HepG2 (cell line): Measurements from ENCODE around the gene ZFYVE21. TPM values are rescaled to one million over a fixed set of nuclear protein-coding genes. Genes with fewer than 3 reads are reported as not detected.

ENCODE experiments used
- ATAC-seq: fragments of 200-7000 bp; cut with Tn5 transposase; 3 replicates; pipeline ENCODE4 v1.9.1; 2020; ENCODE audit warnings: mild to moderate bottlenecking, moderate library complexity
- BruUV-seq: library from RNA; stranded (reverse); fragments of 400-500 nt; replicated peaks from 2 replicates; lab custom pipeline; 2021; lab: Mats Ljungman, UMichigan
- CTCF ChIA-PET: fragments of 300-600 bp; formaldehyde crosslinking; extraction: SDS; loops from one replicate; lab custom pipeline; 2021; ENCODE audit warnings: low total read pairs, inconsistent platforms, low intra/inter-chr PET ratio; lab: Yijun Ruan, JAX
- POLR2A ChIA-PET: fragments of 350-600 bp; sonication (Branson Sonifier 250); formaldehyde crosslinking; loops from one replicate; lab custom pipeline; 2020; ENCODE audit warnings: antibody characterized with exemption, inconsistent platforms; lab: Yijun Ruan, JAX
- DNase-seq: peaks from one replicate; pipeline ENCODE4 v3.0.0-alpha.2; 2015; ENCODE audit warnings: low spot score
- FAIRE-seq: peaks from 3 replicates; lab custom pipeline; 2011; peaks lifted over from hg19 to GRCh38; lab: Jason Lieb, UNC
- H2AFZ ChIP-seq: one replicate; pipeline ENCODE4 v1.6.1; 2011; ENCODE audit warnings: low read length, inconsistent platforms
- H3K27ac ChIP-seq: fragments of 300-600 bp; 3 replicates; pipeline ENCODE4 v1.8.0; 2011; ENCODE audit warnings: mixed run types, mild to moderate bottlenecking, mixed read lengths, low read length, inconsistent platforms; ENCODE audit not compliant: insufficient read depth; ENCODE audit errors: extremely low read length
- H3K27me3 ChIP-seq, 2 experiments: fragments of 200-600 bp in 1 of 2; 2 replicates in 1 of 2; 3 replicates in 1 of 2; pipeline versions ENCODE4 v1.6.0 to v1.8.0; 2011; ENCODE audit warnings: low read length in 2 of 2, mild to moderate bottlenecking in 2 of 2, moderate library complexity in 2 of 2, inconsistent platforms in 1 of 2; ENCODE audit not compliant: insufficient read depth in 2 of 2, control insufficient read depth in 1 of 2
- H3K36me3 ChIP-seq, 2 experiments: fragments of 200-600 bp in 1 of 2; replicated peaks in 1 of 2; 2 replicates in 1 of 2; 3 replicates in 1 of 2; pipeline versions ENCODE4 v1.5.1 to v1.8.0; 2011; ENCODE audit warnings: low read length in 2 of 2, inconsistent platforms in 1 of 2; ENCODE audit not compliant: insufficient read depth in 2 of 2, control insufficient read depth in 1 of 2
- H3K4me1 ChIP-seq: 2 replicates; pipeline ENCODE4 v1.5.1; 2012; ENCODE audit warnings: low read length, inconsistent platforms; ENCODE audit not compliant: insufficient read depth
- H3K4me2 ChIP-seq: 2 replicates; pipeline ENCODE4 v1.6.0; 2011; ENCODE audit warnings: low read depth, low read length, inconsistent platforms
- H3K4me3 ChIP-seq, 3 experiments: fragments of 200-600 bp in 1 of 3; sonication (generic), shearing (Covaris generic) in 1 of 3; replicated peaks in 1 of 3; 2 replicates each; pipeline ENCODE4 v1.5.1; 2011 to 2016; ENCODE audit warnings: low read length in 3 of 3, inconsistent platforms in 2 of 3, low read depth in 2 of 3, mild to moderate bottlenecking in 2 of 3, control low read depth in 1 of 3, mixed read lengths in 1 of 3; ENCODE audit not compliant: insufficient read depth in 1 of 3
- H3K79me2 ChIP-seq: one replicate; pipeline ENCODE4 v1.6.1; 2011; ENCODE audit warnings: low read length, inconsistent platforms; ENCODE audit not compliant: insufficient read depth
- H3K9ac ChIP-seq: 2 replicates; pipeline ENCODE4 v1.6.0; 2011; ENCODE audit warnings: mild to moderate bottlenecking, low read depth, low read length, inconsistent platforms; ENCODE audit not compliant: insufficient read depth
- H3K9me3 ChIP-seq: 2 replicates; pipeline ENCODE4 v1.5.1; 2012; ENCODE audit warnings: mild to moderate bottlenecking, low read length
- H4K20me1 ChIP-seq: 2 replicates; pipeline ENCODE4 v1.6.0; 2011; ENCODE audit warnings: inconsistent platforms, mild to moderate bottlenecking, low read length, moderate library complexity; ENCODE audit not compliant: insufficient read depth
- ADNP ChIP-seq: sonication (generic); formaldehyde crosslinking; IDR thresholded peaks from 2 replicates; pipeline ENCODE4 v1.4.0; 2020; ENCODE audit warnings: missing genetic modification reagents
- ATM ChIP-seq: fragments of 450-650 bp; IDR thresholded peaks from 2 replicates; pipeline ENCODE4 v1.7.1; 2017; ENCODE audit warnings: mild to moderate bottlenecking, borderline replicate concordance
- HMG20B ChIP-seq: conservative IDR thresholded peaks from 2 replicates; pipeline ENCODE4 v1.6.1; 2016; ENCODE audit warnings: missing genetic modification reagents, missing compliant biosample characterization
- HNRNPL ChIP-seq: fragments of 200-400 bp; formaldehyde crosslinking; IDR thresholded peaks from 2 replicates; pipeline ENCODE4 v1.6.1; 2017; ENCODE audit warnings: mild to moderate bottlenecking, low read depth, low read length
- PRMT3 ChIP-seq: sonication (generic); formaldehyde crosslinking; IDR thresholded peaks from 2 replicates; pipeline ENCODE4 v1.8.1; 2022; ENCODE audit warnings: low read depth, mild to moderate bottlenecking, moderate library complexity, missing genetic modification reagents, borderline replicate concordance
- TAF15 ChIP-seq: fragments of 200-400 bp; formaldehyde crosslinking; IDR thresholded peaks from one replicate; pipeline ENCODE4 v1.6.1; 2018; ENCODE audit warnings: mild to moderate bottlenecking, low read depth, low read length; ENCODE audit not compliant: poor library complexity, severe bottlenecking
- WIZ ChIP-seq: sonication (generic); formaldehyde crosslinking; IDR thresholded peaks from 2 replicates; pipeline ENCODE4 v1.5.1; 2020; ENCODE audit warnings: mild to moderate bottlenecking, missing genetic modification reagents
- ZNF451 ChIP-seq: sonication (generic); formaldehyde crosslinking; IDR thresholded peaks from 2 replicates; pipeline ENCODE4 v1.5.0; 2020; ENCODE audit warnings: mild to moderate bottlenecking, missing genetic modification reagents
- ZNF543 ChIP-seq: sonication (generic); formaldehyde crosslinking; IDR thresholded peaks from 2 replicates; pipeline ENCODE4 v1.4.0; 2020; ENCODE audit warnings: mild to moderate bottlenecking, missing genetic modification reagents
- ZNF850 ChIP-seq: sonication (generic); formaldehyde crosslinking; conservative IDR thresholded peaks from 2 replicates; pipeline ENCODE4 v1.9.0; 2021; ENCODE audit warnings: mild to moderate bottlenecking, missing genetic modification reagents
- WGBS: methylation state at CpG from one replicate; pipeline ENCODE4 v1.1.6; 2017; ENCODE audit warnings: low lambda C conversion rate; 5-methylcytosine and 5-hydroxymethylcytosine counted together
- in situ Hi-C: cut with HindIII; loops from 2 replicates; pipeline ENCODE4 v1.10.0; 2017; ENCODE audit warnings: low pct_unique_long_range_greater_than_20kb; ENCODE audit not compliant: extremely low pct_ligation_motif_present
- intact Hi-C: fragments of 100-400 bp; cut with micrococcal nuclease; formaldehyde crosslinking; loops from one replicate; pipeline ENCODE4 v1.10.0; 2022; ENCODE audit not compliant: unreplicated experiment
- polyA plus RNA-seq, 8 experiments: library from polyadenylated mRNA; depleted of rRNA in 3 of 8; stranded (reverse) in 7 of 8; unstranded in 1 of 8; fragments of >200 nt; fragmentation: Illumina TruSeq in 4 of 8; extraction: Trizol in 4 of 8; gene quantifications; 2 replicates each; pipeline versions ENCODE4 v1.2.1 to v1.2.3, GENCODE V29; 2011 to 2016; ENCODE audit warnings: low read depth in 4 of 8, missing spikeins in 1 of 8, mixed read lengths in 1 of 8; ENCODE audit not compliant: insufficient read depth in 1 of 8
- total RNA-seq, 5 experiments: library from RNA; depleted of rRNA; stranded (reverse); fragments of >200 nt; fragmentation: Illumina TruSeq; extraction: Trizol; gene quantifications; 2 replicates each; pipeline ENCODE4 v1.2.3, GENCODE V29; 2016; ENCODE audit warnings: low read depth in 1 of 5
- TF ChIP-seq, protein P1 (sequence below): sonication (generic); formaldehyde crosslinking; IDR thresholded peaks from 2 replicates; pipeline ENCODE4 v1.8.0; 2022; ENCODE audit warnings: mild to moderate bottlenecking, missing genetic modification reagents
- TF ChIP-seq, protein P2 (sequence below): sonication (generic); formaldehyde crosslinking; IDR thresholded peaks from 2 replicates; pipeline ENCODE4 v1.4.0; 2020; ENCODE audit warnings: missing genetic modification reagents
- TF ChIP-seq, protein P3 (sequence below): sonication (generic); formaldehyde crosslinking; IDR thresholded peaks from 2 replicates; pipeline ENCODE4 v1.9.0; 2022; ENCODE audit warnings: low read depth, missing genetic modification reagents
- TF ChIP-seq, protein P4 (sequence below): sonication (generic); formaldehyde crosslinking; IDR thresholded peaks from 2 replicates; pipeline ENCODE4 v1.5.0; 2020; ENCODE audit warnings: mild to moderate bottlenecking, missing genetic modification reagents
- TF ChIP-seq, protein P5 (sequence below): IDR thresholded peaks from 2 replicates; pipeline ENCODE4 v1.6.1; 2016

Gene ZFYVE21
- total and polyA plus RNA-seq, 2 of the 13 experiments (the other 11 are each of a cell fraction or from before 2014, with no cell fraction given): 34.3 to 34.4 TPM

DNA sequence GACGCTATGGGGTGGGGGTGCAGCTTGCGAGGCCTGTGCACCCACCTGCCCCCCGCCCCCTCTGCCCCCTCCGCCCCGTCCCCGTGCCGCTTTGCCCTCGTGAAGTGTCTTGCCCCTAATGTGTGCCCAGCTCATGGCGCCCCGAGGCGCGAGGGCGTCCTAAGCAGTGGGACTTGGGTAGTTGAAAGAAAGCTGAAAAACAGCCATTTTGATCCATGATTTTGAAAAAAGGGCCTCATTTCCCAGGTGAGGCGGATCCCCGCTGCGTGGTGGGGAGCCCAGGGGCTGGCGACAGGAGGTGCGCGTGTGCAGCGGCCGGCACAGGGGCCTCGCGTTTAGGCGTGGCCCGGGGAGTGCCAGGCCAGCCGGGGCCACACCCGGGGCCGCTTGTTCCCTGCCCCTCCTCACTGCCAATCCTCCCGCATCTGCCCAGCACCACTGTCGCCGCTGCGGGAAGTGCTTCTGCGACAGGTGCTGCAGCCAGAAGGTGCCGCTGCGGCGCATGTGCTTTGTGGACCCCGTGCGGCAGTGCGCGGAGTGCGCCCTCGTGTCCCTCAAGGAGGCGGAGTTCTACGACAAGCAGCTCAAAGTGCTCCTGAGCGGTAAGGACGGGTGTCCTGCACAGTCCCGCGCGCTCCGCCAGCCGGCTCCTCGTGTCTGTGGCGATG is 11.8 kb downstream of the ZFYVE21 start:
- Histone ChIP-seq H3K27me3 (no peaks in the 10 kb centered on the region), H3K4me2 (no peak overlapping the region), H3K4me1 (no peaks in the 10 kb centered on the region), H3K79me2 (peaks cover 25% of the 10 kb centered on the region), H4K20me1 (no peaks in the 10 kb centered on the region), H3K36me3 (peaks cover 14 to 40% of the 10 kb centered on the region in 2 experiments), H3K27ac (no peak overlapping the region), H2AFZ (no peak overlapping the region), H3K9me3 (no peaks in the 10 kb centered on the region), H3K9ac (no peak overlapping the region), H3K4me3 (no peak overlapping the region)
- no TSS peak for BruUV-seq
- in situ Hi-C loops (no loop called here), intact Hi-C loops (no loop called here)
- no peak for FAIRE-seq
- WGBS: 98% methylated on average over 20 of the region's 53 CpGs
- no peak for DNase-seq
- no peak for TF ChIP-seq PRMT3 (CRISPR knock-in tag)
- TF ChIP-seq HMG20B (CRISPR knock-in tag): no peak
- TF ChIP-seq, protein P1, sequence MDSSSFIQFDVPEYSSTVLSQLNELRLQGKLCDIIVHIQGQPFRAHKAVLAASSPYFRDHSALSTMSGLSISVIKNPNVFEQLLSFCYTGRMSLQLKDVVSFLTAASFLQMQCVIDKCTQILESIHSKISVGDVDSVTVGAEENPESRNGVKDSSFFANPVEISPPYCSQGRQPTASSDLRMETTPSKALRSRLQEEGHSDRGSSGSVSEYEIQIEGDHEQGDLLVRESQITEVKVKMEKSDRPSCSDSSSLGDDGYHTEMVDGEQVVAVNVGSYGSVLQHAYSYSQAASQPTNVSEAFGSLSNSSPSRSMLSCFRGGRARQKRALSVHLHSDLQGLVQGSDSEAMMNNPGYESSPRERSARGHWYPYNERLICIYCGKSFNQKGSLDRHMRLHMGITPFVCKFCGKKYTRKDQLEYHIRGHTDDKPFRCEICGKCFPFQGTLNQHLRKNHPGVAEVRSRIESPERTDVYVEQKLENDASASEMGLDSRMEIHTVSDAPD (CRISPR knock-in tag): no peak
- TF ChIP-seq, protein P2, sequence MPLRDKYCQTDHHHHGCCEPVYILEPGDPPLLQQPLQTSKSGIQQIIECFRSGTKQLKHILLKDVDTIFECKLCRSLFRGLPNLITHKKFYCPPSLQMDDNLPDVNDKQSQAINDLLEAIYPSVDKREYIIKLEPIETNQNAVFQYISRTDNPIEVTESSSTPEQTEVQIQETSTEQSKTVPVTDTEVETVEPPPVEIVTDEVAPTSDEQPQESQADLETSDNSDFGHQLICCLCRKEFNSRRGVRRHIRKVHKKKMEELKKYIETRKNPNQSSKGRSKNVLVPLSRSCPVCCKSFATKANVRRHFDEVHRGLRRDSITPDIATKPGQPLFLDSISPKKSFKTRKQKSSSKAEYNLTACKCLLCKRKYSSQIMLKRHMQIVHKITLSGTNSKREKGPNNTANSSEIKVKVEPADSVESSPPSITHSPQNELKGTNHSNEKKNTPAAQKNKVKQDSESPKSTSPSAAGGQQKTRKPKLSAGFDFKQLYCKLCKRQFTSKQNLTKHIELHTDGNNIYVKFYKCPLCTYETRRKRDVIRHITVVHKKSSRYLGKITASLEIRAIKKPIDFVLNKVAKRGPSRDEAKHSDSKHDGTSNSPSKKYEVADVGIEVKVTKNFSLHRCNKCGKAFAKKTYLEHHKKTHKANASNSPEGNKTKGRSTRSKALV (CRISPR knock-in tag): no peak
- no peak for TF ChIP-seq HNRNPL
- TF ChIP-seq ATM: no peak
- TF ChIP-seq ZNF850: no peak
- TF ChIP-seq, protein P3, sequence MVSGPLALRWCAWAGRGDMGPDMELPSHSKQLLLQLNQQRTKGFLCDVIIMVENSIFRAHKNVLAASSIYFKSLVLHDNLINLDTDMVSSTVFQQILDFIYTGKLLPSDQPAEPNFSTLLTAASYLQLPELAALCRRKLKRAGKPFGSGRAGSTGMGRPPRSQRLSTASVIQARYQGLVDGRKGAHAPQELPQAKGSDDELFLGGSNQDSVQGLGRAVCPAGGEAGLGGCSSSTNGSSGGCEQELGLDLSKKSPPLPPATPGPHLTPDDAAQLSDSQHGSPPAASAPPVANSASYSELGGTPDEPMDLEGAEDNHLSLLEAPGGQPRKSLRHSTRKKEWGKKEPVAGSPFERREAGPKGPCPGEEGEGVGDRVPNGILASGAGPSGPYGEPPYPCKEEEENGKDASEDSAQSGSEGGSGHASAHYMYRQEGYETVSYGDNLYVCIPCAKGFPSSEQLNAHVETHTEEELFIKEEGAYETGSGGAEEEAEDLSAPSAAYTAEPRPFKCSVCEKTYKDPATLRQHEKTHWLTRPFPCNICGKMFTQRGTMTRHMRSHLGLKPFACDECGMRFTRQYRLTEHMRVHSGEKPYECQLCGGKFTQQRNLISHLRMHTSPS (CRISPR knock-in tag): no peak
- TF ChIP-seq, protein P4, sequence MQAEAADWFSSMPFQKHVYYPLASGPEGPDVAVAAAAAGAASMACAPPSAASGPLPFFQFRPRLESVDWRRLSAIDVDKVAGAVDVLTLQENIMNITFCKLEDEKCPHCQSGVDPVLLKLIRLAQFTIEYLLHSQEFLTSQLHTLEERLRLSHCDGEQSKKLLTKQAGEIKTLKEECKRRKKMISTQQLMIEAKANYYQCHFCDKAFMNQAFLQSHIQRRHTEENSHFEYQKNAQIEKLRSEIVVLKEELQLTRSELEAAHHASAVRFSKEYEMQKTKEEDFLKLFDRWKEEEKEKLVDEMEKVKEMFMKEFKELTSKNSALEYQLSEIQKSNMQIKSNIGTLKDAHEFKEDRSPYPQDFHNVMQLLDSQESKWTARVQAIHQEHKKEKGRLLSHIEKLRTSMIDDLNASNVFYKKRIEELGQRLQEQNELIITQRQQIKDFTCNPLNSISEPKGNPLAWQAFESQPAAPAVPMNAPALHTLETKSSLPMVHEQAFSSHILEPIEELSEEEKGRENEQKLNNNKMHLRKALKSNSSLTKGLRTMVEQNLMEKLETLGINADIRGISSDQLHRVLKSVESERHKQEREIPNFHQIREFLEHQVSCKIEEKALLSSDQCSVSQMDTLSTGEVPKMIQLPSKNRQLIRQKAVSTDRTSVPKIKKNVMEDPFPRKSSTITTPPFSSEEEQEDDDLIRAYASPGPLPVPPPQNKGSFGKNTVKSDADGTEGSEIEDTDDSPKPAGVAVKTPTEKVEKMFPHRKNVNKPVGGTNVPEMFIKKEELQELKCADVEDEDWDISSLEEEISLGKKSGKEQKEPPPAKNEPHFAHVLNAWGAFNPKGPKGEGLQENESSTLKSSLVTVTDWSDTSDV (CRISPR knock-in tag): no peak
- no peak for TF ChIP-seq ADNP (CRISPR knock-in tag)
- TF ChIP-seq WIZ (CRISPR knock-in tag): no peak
- TF ChIP-seq, protein P5, sequence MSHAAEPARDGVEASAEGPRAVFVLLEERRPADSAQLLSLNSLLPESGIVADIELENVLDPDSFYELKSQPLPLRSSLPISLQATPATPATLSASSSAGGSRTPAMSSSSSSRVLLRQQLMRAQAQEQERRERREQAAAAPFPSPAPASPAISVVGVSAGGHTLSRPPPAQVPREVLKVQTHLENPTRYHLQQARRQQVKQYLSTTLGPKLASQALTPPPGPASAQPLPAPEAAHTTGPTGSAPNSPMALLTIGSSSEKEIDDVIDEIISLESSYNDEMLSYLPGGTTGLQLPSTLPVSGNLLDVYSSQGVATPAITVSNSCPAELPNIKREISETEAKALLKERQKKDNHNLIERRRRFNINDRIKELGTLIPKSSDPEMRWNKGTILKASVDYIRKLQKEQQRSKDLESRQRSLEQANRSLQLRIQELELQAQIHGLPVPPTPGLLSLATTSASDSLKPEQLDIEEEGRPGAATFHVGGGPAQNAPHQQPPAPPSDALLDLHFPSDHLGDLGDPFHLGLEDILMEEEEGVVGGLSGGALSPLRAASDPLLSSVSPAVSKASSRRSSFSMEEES: no peak
- TF ChIP-seq ZNF451 (CRISPR knock-in tag): no peak
- TF ChIP-seq TAF15: no peak
- no peak for TF ChIP-seq ZNF543 (CRISPR knock-in tag)
- ChIA-PET POLR2A (no interaction called here), CTCF (no interaction called here)
- no peak for ATAC-seq
